HepG2 (cell line): ENCODE measurements around the gene FBXL22. TPM values are rescaled to one million over a fixed set of nuclear protein-coding genes. Genes with fewer than 3 reads are reported as not detected.

Experiments used
- CTCF ChIP-seq: sonication (generic); formaldehyde crosslinking; IDR thresholded peaks from 2 replicates; pipeline ENCODE4 v1.5.0; 2020; ENCODE audit warnings: mild to moderate bottlenecking, missing genetic modification reagents, moderate library complexity
- DDIT3 ChIP-seq: sonication (generic); formaldehyde crosslinking; IDR thresholded peaks from 2 replicates; pipeline ENCODE4 v1.4.0; 2020; ENCODE audit warnings: mild to moderate bottlenecking, missing genetic modification reagents
- GTF2F1 ChIP-seq: fragments of 150-350 bp; IDR thresholded peaks from 2 replicates; pipeline ENCODE4 v1.6.1; 2014; ENCODE audit warnings: low read length
- PITX1 ChIP-seq: sonication (generic); formaldehyde crosslinking; IDR thresholded peaks from 2 replicates; pipeline ENCODE4 v1.5.1; 2020; ENCODE audit warnings: mild to moderate bottlenecking, missing genetic modification reagents
- REL ChIP-seq: sonication (generic); formaldehyde crosslinking; conservative IDR thresholded peaks from 2 replicates; pipeline ENCODE4 v1.8.0; 2022; ENCODE audit warnings: mild to moderate bottlenecking, missing genetic modification reagents, moderate library complexity
- SKIL ChIP-seq: sonication (generic); formaldehyde crosslinking; IDR thresholded peaks from 2 replicates; pipeline ENCODE4 v1.8.0; 2022; ENCODE audit warnings: missing genetic modification reagents, mild to moderate bottlenecking, moderate library complexity, borderline replicate concordance
- TOPORS ChIP-seq: sonication (generic); formaldehyde crosslinking; IDR thresholded peaks from 2 replicates; pipeline ENCODE4 v1.8.0; 2023; ENCODE audit warnings: mild to moderate bottlenecking, missing genetic modification reagents
- ZBTB49 ChIP-seq: sonication (generic); formaldehyde crosslinking; IDR thresholded peaks from 2 replicates; pipeline ENCODE4 v1.4.0; 2020; ENCODE audit warnings: missing genetic modification reagents, borderline replicate concordance
- ZIK1 ChIP-seq: sonication (generic); formaldehyde crosslinking; IDR thresholded peaks from 2 replicates; pipeline ENCODE4 v1.5.0; 2020; ENCODE audit warnings: mild to moderate bottlenecking, low read depth, missing genetic modification reagents, borderline replicate concordance
- ZNF318 ChIP-seq: sonication (generic); formaldehyde crosslinking; IDR thresholded peaks from 2 replicates; pipeline ENCODE4 v1.4.0; 2020; ENCODE audit warnings: mild to moderate bottlenecking, missing genetic modification reagents
- ZNF740 ChIP-seq: sonication (generic); formaldehyde crosslinking; IDR thresholded peaks from 2 replicates; pipeline ENCODE4 v1.4.0; 2020; ENCODE audit warnings: missing genetic modification reagents
- polyA plus RNA-seq, 8 experiments: library from polyadenylated mRNA; depleted of rRNA in 3 of 8; stranded (reverse) in 7 of 8; unstranded in 1 of 8; fragments of >200 nt; fragmentation: Illumina TruSeq in 4 of 8; extraction: Trizol in 4 of 8; gene quantifications; 2 replicates each; pipeline versions ENCODE4 v1.2.1 to v1.2.3, GENCODE V29; 2011 to 2016; ENCODE audit warnings: low read depth in 4 of 8, missing spikeins in 1 of 8, mixed read lengths in 1 of 8; ENCODE audit not compliant: insufficient read depth in 1 of 8
- total RNA-seq, 5 experiments: library from RNA; depleted of rRNA; stranded (reverse); fragments of >200 nt; fragmentation: Illumina TruSeq; extraction: Trizol; gene quantifications; 2 replicates each; pipeline ENCODE4 v1.2.3, GENCODE V29; 2016; ENCODE audit warnings: low read depth in 1 of 5

The FBXL22 gene
- total and polyA plus RNA-seq, 2 of the 13 experiments (the other 11 are each of a cell fraction or from before 2014, with no cell fraction given), result 0.15 to 0.33 TPM

GRCh38 chr15:63598473-63599400 is 1.6 kb downstream of the FBXL22 start (continued):
- no peak for TF ChIP-seq ZNF318 (CRISPR knock-in tag)
- no peak for TF ChIP-seq TOPORS (CRISPR knock-in tag)
- no peak for TF ChIP-seq REL (CRISPR knock-in tag)
- TF ChIP-seq DDIT3 (CRISPR knock-in tag), result no peak
- no peak for TF ChIP-seq ZNF740
- TF ChIP-seq SKIL (CRISPR knock-in tag), result no peak
- TF ChIP-seq PITX1 (CRISPR knock-in tag), result peak; percentile 40; the same call in 1 of the 2 replicates
- TF ChIP-seq CTCF (CRISPR knock-in tag), result no peak
- no peak for TF ChIP-seq ZIK1
- no peak for TF ChIP-seq ZBTB49 (CRISPR knock-in tag)
- TF ChIP-seq GTF2F1, result no peak
